HG03025 (cell line): Measurements from ENCODE around the gene CCDC137.
A peak's percentile ranks its signal among the peaks of the same experiment; 100 is the strongest.
"Not testable (repeated sequence)": the region's sequence is repeated elsewhere in the genome, so short reads cannot be mapped to it uniquely, and the experiment has no call there.

Experiments used
- ATAC-seq: cut with Tn5 transposase; IDR thresholded peaks from one replicate; pipeline ENCODE4 v1.9.1; 2021; ENCODE audit warnings: mild to moderate bottlenecking, moderate library complexity; ENCODE audit not compliant: unreplicated experiment, low FRiP score

CCDC137 gene

GRCh38 chr17:81648707-81649085, 17.8 kb upstream of the CCDC137 start:
- ATAC-seq, result no peak

DNA sequence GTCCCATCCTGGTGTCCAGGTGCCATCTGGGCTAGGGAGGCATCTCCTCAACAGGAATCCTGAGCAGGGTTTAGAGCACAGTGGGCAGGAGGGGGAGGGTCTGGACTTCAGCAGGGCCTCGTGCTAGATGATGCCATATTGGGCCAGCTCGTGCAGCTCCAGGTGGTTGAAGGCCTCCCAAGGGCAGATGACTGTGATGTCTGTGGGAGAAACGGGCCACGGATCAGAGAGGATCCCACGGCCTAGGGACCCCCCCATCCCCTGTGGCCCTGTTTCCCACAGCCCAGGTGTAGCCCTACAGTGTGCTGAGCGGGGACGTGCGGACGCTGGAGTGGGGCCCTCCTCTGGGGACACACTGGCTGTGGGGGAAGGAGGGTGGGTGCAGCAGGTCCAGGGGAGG, 15.6 kb upstream of the CCDC137 start:
- ATAC-seq, result no peak

DNA sequence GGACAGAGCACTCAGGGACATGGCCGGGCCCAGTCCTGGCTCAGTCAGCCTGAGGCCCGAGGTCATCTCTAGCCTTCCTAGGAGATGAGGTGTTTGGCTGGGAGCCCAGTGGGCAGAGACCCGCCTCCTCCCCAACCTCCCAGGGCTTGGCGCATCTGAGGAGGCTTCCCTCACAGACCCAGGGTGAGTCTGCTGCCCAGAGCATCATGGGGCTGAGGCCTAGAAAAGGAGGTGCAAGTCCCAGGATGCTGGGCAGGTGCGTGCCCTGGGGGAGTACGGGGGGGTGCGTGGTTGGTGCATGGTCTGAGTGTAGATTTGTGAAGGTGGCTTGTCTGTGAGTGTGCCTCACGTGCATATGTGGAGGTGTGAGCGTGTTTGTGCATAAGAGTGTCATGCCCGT, 14.8 kb upstream of the CCDC137 start:
- ATAC-seq, result no peak

DNA sequence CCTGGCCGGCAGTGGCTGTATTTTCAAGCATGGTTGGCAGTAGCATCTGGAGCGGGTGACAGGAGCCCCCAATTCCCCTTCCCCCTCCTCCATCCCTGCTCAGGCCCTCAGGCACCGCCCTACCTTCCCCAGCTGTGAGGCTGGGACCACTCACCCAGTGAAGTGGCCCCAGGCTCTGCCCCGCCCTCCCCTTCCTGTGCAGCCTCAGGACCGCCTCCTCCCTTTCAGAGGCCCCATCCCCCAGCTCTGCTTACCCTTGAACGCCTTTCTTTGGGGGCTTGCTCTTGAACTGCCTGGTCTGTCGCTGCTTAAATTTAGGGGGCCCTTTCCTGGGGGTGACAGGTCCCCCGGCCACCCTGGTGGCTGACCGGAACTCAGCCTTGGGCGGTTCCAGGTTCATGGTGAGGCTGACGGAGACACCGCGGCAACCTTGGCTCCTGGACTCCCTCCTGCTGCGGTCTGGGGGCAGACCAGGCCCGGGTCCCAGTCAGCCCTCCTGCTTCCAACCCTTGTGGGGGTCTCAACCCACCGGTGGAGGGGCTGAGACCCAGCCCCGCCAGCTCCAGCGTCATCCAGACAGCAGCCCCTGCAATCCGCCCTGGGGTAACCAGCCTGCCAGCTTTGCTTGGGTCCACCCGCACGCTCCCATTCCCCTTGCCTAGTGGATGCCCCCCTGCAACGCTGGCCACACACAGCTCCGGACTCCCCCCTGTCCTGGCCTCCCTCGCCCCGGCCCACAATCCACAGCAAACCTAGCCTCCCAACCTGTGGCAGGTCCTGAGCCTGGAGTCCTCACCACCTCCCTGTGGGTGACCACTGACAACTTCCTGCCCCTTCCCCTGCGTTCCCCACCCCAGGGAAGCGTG, 13.4 kb upstream of the CCDC137 start:
- no peak for ATAC-seq

DNA sequence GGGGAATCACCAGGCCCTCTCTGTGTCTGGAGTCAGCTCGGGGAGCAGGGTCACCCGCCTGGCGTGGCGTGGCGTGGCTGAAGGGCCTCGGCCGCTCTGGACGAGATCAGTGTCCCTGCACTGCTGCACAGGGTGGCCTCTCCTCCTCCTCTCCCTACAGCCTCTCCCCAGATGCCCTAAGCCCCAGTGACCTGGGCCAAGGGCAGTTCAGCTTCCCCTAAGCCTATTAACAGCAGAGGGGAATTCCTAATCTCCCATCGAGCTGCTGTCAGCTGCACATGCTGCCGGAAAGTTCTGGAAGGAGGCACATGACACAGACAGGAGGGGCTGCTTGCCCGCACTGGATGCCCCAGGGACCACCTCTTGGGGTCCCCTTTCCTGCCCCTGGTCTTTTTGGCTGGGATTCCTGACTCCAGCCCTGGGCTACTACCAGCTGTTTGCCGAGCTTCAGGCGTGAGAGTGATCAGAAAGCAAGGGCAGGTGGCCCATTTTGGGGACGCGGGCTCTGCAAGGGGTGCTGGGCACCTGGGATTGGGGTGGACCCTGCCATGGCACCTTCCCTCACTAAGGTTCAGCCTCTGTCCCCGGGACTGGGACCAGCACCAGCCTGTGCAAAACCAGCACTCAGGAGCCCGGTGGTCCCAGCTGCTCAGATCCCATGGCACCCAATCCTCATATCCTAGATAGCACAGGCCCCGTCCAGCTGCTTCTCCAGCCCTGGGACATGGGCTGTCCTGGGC, 11.0 kb upstream of the CCDC137 start:
- no peak for ATAC-seq

GRCh38 chr17:81656118-81656743, 10.3 kb upstream of the CCDC137 start, which contains the start of gene PDE6G:
Gene PDE6G, minus strand, starts transcription at chr17:81656542. Its CDS starts 3,237 bp downstream, at chr17:81653305.
- no peak for ATAC-seq

DNA sequence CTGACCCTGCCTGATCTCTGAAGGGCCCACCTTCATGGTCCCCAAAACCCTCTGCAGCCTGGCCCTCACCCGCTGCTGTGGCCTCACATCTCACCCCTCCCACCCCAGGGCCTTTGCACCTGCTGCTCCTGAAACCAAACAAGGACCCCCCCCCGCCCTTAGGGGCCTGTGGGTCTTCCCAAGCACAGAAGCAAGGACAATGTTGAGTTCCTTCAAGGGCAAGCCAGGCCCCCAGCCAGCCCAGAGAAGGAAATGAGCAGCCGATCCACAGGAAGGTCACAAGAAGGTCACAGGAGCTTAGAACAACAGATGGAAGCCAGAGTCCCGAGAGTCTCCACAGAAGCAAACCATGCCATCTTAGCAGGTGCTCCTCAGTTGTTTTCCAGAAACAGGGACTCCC, 9.7 kb upstream of the CCDC137 start:
- ATAC-seq, result no peak

GRCh38 chr17:81659038-81659437, 7.5 kb upstream of the CCDC137 start:
- no peak for ATAC-seq

GRCh38 chr17:81660441-81660840, 6.1 kb upstream of the CCDC137 start:
- no peak for ATAC-seq

GRCh38 chr17:81662002-81662401, 4.5 kb upstream of the CCDC137 start:
- ATAC-seq, result no peak

DNA sequence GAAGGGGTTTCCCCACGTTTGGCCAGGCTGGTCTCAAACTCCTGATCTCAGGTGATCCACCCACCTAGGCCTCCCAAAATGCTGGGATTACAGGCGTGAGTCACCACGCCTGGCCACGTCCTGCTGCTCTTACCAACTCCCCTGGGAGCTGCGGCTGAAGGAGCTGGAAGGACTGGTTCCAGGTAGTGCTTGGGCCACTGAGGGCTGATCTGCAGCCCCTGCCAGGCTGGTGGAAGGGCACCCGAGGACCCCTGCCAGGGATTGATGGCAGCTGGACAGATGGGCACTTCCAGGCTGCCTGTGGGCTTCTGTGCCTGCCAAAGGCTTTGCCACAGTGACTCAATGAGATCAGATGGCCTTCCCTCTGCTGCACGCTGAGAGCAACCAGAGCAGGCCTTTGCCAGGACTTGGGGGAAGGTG, 2.5 kb upstream of the CCDC137 start:
- no peak for ATAC-seq

DNA sequence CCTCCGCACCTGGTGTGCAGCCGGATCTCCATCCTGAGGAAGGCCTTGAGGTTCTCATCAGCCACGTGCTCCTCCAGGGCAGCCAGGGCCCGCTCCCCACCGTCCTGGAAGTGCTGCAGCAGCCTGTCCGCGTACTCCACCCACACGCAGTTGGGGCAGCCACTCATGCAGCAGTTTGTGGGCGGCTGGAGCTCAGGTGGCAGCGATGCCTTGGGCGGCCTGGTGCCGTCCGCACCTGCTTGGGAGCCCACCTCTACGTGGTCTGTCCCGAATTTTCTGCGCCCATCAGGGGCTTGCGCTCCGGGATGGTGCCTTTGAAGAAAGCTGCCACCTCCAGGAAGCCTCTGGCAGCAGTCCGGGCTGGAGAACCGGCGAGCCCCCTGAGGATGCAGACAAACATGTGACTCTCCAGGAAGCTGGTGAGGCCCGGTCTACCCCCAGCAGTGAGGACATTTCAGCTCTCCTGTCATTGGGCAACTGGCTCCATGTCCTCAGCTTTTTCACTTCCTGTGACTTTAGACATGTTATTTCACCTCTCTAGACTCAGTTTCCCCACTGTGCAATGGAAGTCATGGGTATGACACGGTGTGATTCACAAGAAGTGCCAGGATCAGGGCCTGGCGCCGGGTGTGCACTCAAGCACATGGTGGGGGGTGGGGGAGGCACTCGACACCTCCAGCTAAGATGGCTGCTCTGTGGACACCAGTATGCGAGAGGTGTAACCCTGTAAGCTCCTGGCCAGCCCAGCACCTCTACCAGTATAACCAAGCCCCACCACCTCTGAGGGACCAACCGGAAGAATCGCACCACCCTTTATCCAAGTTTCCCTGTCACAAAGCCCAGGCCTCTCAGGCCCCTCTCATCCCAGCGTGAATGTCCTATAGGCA, 1.1 kb upstream of the CCDC137 start:
- ATAC-seq, result peak; percentile 2

DNA sequence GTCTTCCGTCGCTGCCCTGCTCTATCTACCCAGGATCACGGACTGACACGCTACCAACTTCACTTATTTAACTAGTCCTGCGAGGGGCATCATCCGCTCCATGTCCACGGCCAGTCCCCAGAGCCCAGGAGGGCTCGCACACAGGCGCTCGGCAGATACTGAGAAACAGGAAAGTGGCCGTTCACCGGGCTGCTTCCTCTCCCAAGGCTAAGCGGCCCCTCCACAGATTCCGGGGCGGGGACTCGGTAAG, 520 bp upstream of the CCDC137 start:
- peak; percentile 7 for ATAC-seq

DNA sequence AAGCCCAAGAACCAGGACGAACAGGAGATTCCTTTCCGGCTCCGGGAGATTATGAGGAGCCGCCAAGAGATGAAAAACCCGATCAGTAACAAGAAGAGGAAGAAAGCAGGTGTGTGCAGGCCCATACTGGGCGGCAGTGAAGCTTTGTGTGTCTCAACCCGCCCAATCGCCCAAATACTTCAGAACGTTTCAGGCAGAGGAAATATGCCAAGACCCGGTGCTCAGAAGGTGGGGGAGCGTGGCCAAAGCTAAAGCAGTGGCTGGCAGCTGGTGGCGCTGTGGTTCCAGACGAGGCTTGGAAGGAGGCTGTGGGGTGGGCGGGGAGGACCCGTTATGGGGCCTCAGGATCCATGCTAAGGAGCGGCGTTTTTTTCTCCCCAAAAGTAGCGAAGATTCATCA, 1.2 kb downstream of the CCDC137 start:
- no peak for ATAC-seq

DNA sequence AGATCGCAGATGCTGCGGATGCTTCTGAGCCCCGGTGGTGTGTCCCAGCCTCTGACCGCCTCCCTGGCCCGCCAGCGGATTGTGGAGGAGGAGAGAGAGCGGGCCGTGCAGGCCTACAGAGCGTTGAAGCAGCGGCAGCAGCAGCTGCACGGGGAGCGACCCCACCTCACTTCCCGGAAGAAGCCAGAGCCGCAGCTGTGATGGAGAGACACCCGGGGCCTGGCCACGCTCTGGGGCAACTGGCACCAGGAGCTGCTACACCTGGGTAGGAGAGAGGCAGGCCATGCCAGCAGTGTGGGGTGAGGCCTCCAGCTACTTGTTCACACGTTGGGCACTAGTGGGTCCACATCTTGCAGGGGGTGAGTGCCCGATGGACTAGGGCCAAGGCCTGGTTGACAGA, 6.0 kb downstream of the CCDC137 start:
- ATAC-seq, result no peak

GRCh38 chr17:81672954-81673353, 6.4 kb downstream of the CCDC137 start:
- ATAC-seq, result no peak

DNA sequence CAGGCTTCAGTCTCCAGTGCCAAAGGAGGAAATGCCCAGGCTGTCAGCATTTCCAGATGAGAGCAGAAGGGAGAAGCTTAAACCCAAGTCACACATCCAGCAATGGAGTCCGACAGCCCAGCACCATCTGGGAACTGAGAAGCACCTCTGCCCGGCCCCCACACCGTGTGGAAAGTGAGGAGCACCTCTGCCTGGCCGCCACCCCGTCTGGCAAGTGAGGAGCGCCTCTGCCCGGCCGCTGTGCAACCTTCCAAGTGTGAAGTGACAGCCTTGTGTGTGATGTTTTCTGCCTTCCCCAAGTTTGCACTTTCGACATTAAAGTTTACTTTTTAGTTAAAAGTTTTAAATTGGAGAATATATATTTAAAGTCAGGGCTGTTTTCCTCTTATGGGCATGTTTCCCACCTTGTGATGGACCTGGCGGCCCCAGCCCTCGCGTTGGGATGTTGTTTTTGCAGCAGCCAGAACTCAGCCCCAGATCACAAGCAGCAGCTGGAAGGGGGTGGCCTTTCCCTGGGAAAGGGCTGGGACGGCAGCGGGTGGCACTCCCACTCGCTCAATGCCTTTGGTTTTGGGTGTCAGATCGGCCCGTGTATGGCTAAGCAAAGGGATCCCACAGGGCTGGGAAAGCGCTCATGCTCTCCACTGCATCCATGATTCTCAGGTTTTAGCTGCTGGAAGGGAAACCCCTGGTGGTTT, 7.2 kb downstream of the CCDC137 start:
- ATAC-seq, result no peak

- not testable (repeated sequence) for ATAC-seq
Observed at GRCh38 chr17:81675515-81676221, 9.1 kb downstream of the CCDC137 start.

- no peak for ATAC-seq
Observed at GRCh38 chr17:81676906-81677305, 10.4 kb downstream of the CCDC137 start.
